Iris pigment epithelial cell (primary cell): ENCODE data around the gene KIAA1217.

Experiments used
- DNase-seq: peaks from one replicate; pipeline ENCODE4 v3.0.0-alpha.2; 2011; ENCODE audit warnings: low read depth

The KIAA1217 gene

DNA sequence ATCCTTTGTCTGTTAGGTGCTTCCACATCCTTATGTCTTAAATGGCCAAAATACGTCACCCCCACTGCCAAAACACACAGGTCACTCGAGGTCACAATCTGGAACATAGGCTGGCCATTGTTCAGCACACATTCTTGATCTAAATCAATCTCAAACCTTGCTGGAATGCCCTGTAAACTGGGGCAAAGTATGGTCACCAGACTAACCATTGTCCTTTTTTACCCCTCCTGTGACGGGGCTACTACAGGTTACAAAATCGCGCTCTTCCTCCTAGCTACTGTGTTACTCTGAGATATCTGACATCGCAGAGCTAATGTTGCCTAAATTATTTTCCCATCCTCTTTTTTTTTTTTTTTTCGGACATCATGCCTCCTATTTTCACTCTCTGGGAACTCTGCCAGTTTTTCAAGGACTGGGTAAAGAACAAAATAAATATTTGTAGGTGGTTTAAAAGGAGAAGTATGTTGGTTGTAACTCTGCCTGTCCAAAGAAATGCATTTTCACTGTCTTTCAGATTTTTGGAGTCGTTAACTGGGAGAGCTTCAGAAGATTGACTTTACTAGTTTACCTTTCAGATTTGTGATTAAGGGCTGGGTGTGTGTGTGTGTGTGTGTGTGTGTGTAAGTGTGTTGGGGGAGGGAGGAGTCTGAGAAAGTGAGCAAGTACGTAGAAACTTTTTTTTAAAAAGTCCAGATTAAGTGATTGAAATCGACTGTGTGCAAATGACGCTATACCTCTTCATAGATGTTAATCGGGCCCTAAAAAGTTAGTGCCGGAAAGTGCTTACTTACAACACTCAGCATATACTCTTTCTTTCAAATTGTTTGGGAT lies 942 bp upstream of the KIAA1217 start:
- peak; percentile 47 for DNase-seq

DNA sequence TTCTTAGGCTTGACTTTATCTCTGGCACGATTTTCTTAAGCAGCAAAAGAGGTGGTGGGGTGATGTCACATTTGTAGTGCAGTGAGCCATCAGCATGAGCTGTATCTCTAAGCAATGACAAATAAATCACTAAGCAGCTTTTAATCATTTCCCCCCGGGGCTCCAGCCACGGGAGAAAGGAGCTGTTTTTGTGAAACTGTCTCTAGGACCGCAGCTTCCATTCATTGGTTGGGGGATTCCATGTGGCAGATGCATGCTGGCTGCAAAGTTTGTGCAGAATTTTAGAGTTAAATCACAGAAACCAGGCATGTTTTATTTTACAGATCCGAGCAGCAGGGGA lies 464 bp downstream of the KIAA1217 start:
- peak; percentile 52 for DNase-seq

DNA sequence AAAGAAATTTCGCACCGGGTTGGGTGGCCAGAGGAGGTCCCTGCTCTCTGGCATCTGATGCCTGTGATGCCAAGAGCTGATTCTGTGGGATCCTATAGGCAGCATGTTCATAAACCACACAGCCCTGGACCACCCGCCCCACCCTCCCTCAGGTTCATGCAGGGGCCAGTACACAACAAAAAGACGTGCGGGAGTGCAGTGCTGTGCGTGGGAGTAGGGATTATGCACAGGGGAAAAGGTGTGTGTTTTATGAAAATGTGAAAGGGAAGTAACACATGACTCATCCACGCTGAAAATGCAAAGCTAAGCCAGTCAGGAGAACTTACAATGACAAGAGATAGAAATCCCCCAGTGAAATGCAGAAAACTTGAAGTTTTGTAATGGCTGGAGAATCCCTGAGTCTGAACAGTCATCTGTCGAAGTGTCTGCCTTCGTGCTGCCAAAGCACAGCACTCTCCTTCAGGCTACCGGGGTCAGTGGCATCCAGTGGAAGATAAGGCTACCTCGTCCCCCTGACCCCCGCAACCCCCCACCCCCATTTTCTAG lies 1.1 kb downstream of the KIAA1217 start:
- peak; percentile 92 for DNase-seq

DNA sequence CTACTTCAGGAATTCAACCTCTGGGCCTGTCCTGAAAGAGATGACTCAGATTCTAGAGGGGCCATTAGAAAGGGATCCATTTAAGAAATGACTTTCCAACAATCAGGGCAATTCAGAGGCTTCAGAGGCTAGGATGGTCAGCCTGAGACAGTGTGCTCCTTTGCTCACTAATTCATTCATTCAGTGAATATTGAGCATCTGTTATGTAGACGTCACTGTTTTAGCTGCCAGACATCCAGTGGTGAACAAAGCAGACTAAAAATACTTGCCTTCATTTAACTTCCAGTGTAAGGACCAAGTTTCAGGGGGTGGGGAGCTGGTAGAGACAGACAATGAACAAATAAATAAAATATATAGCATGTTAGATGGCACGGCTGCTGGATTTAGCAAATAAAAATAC lies 1.6 kb downstream of the KIAA1217 start:
- no peak for DNase-seq

DNA sequence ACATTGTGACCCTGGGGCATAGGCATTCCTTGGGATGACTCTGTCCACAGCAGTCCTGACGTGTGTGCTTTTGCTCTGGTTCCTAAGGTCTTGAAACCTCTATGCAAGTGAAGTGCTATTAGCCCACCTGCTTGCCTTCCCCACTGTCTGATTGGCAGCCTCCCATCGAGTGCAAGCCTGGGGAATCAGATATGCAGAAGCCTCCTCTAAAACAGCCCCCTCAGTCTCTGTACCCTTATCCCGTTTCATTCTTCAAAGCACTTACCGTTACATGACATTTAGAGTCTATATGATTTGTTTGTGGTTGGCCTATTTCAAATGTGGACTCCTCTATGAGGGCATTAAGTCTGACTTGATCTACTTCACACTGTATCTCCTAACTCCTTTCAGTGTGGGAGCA lies 4.3 kb downstream of the KIAA1217 start:
- no peak for DNase-seq

DNA sequence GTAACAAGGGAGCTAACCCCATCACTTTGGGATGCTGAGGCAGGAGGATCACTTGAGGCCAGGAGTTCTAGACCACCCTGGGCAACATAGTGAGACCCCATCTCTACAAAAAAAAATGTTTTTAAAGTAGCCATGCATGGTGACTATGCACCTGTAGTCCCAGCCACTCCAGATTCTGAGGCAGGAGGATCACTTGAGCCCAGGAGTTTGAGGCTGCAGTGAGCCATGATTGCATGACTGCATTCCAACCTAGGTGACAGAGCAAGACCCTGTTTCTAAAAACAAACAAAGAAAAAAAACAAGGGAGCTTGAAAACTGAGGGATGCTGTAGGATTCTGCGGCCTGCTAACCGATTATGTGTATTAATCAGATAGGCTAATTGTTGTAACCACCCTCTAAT lies 4.9 kb downstream of the KIAA1217 start:
- no peak for DNase-seq

DNA sequence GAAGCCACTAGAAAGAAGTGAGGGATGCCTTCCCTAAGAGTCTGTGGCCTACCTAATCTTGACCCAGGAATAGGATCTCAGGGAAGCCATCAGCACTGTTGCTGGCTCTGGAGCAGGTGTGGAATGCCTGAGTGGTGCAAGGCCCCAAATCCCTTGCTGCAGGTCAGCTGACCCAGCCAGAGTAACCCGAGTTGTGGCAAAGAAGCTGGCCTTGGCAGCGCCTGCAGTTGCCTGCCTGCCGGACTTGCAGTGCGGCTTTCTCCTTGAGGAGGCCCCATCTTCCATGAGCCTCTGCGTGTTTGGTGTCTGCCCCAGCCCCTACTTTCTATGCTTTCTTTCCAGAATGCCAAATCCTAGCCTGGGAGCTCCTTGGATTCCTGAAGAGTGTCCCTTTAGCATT lies 5.8 kb downstream of the KIAA1217 start:
- DNase-seq: no peak

DNA sequence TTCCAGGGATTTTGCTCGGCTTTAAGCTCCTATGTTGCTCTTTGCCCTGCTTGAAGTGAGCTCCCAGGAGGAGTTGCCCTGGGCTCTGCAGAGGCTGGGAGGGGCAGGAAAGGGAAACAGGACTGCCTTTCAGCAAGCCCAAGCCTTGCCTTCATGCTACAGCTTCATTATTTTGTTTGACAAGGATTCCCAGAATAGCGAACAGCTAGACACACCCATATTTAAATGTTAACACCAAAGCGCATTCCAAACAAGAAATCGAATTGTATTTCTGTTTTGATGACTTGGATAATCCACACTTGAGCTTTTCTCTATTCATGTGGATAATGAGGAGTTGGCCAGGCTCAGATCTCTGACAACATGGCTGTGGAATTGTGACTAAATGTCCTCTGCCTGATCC lies 6.3 kb downstream of the KIAA1217 start:
- peak; percentile 10 for DNase-seq

DNA sequence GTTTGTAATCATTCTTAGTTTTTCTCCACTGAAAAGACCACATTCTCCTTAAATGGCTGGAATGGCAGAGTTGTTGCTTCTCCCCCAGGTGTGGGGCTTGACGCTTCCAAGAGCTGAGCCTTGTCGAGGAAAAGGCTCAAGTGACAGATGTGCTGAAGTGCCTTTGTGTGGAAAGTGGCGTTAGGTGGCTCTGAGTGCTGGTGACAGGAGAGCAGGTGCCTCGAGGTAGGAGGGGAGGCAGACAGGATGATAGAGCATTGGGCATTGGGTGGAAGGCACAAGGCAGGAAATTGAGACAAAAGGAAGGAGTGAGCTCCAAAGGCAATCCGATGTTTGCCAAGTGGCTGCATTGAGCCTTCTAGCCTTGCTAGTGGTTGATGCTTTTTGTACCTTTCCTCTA lies 6.7 kb downstream of the KIAA1217 start:
- DNase-seq: no peak

DNA sequence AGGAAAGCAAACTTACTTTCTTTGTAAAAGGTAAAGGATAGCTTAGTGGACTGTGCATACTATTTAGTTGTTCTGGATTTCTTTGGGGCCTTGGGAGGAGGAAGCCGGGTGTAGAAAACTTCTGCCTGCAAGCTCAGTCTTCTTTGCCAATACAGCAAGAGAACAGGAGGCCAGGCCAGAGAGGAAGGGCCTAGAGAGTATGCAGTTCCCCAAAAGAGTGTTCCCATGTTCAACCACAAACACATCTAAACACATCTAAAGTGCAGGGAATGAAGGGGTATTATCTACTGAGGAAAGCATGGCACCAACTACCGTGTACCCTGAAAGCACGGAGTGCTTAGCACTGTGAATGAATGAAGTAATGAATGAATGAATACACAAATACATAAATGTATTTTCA lies 11.0 kb downstream of the KIAA1217 start:
- DNase-seq: no peak

DNA sequence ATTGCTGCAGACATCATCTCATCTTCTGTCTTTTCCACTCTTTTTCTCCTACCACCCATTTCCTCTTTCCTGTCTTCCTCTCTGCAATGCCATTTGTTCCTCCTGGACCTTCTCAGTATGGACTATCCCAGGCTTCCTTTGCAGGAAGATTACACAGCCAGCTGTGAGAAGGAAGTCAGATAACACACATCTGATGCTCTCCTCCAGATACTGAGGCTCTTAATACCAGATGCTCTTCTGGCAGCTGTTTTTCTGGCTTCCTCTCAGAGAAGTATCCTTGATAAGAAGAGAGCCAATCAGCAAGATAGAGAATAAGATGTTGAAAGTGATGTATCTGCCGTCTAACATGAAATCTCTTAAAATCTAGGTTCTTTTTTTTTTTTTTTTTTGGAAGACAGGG lies 14.4 kb downstream of the KIAA1217 start:
- DNase-seq: no peak

DNA sequence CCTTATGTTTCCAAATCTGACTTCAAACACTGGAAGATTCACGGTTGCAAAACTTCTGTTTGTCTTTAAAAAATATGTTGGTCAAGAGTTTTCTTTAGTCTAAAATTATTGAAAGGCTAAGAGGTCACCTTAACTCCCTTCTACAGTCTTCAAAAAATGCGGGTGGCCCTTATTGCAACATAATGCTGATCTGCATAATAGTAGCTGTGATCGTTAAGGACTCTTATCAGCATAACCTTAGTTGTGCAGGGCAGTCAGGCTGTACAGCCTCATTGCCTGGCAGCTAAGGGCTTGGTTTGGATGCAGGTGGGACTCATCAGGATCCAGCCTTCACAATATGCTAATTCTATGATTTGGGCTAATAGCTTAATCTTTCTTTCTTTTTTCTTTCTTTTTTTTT lies 15.0 kb downstream of the KIAA1217 start:
- peak; percentile 38 for DNase-seq

DNA sequence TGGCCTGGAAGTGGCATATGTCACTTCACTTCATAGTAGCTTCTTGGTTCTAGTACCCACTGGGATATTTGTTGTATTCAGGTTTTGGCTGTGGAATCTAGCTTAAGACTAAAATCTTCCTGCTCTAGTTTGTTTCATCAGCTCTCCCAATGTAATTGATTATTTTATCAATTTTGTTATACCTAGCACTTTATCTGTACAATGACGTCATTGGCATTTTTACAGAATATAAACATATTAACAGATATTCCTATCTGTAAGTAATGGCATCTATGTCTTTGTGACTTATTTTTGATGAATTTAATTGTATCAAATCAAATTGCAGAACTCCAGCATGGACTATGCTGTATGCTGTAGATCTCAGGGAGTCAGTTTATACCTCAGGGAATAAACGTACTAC lies 19.7 kb downstream of the KIAA1217 start:
- no peak for DNase-seq

DNA sequence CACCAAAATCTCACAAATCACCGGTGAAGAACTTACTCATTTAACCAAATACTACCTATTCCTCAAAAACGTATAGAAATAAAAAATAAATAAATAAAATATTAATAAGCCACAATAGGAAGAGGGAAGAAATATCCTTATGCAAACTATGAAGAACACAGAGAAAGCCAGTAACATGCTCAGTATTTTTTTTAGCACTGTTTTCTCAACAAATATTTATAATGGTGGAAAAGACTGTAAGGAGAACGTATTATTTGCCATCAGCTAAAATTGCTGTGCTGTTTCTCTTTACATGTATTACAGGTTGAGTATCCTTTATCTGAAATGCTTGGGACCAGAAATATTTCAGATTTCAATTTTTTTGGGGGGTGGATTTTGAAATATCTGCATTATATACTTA lies 21.0 kb downstream of the KIAA1217 start:
- DNase-seq: no peak

DNA sequence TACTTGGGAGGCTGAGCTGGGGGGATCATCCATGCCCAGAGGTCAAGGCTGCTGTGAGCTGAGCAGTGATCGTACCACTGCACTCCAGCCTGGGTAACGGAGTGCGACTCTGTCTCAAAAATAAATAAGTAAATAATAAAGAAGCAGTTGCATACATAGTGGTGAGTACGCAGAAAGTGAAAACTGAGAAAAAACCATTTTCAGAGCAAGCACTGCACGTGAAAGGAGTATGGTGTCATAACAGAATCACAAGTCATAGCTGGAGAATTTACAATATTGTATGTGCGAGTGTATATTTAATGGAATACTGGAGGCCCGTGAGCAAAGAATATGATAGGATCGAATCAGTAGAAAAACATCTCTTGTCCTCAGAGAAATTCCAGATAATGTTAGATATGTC lies 22.3 kb downstream of the KIAA1217 start:
- no peak for DNase-seq

DNA sequence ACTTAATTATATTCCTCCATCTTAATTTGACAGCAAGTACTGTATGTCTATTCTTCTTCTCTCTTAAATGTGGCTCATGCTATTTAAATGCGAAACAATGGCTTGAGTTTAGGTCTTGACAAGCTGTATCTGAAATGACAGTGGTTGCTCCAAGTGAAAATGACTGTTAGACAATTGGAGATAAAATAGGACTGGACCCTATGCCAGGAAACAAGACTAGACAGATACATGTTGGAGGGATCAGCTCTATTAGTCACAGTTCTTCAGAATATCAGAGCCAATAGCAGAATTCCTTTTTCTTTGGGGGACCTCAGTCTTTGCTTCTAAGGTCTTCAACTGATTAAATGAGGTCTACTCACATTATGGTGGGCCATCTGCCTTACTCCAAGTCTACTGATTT lies 25.8 kb downstream of the KIAA1217 start:
- DNase-seq: no peak

DNA sequence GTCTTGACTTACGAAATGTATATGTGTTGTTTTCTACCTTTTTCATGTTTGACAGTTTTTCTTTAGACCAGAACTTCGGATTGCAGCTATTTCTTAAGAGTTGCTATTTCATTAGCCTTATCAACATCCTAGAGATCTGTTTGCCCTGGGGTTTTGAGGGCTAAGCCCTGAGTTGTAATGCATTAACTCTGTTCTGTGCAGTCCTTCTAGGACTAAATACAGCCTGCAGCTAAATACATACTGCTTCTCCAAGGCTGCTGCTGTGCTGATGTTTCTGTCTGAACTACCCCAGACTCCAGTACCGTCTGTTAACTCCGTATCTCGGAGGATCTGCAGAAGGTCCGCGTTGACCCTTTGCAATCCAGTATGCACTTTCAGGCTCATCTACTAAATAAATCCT lies 26.5 kb downstream of the KIAA1217 start:
- no peak for DNase-seq

DNA sequence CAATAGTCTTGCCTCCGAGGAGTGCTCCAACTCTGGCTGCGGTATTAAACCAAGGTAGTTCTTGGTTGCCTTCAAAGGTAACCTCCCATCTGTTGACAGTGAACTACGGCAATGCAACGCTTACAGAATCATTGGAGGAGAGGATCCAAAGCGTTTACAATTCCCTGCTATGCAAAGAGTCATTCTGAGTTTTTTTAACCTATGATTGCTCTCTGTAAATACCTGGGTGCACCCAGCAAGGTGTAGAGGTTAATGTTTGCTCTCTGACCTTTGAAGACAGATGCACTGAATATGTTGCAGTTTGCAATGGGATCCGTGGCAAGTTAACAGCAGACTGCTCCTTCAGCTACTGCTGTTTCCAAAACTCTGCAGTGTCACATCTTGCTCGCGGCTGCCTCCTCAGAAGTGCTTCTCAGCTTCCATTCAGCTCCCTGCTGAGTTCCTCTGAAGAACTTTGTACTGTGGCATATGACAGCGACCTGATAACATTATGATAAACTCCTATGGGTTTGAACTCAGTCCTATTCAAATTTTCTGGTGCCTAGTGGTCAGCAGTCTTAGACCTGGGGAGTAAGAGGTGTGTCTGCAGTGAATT lies 29.0 kb downstream of the KIAA1217 start:
- no peak for DNase-seq

DNA sequence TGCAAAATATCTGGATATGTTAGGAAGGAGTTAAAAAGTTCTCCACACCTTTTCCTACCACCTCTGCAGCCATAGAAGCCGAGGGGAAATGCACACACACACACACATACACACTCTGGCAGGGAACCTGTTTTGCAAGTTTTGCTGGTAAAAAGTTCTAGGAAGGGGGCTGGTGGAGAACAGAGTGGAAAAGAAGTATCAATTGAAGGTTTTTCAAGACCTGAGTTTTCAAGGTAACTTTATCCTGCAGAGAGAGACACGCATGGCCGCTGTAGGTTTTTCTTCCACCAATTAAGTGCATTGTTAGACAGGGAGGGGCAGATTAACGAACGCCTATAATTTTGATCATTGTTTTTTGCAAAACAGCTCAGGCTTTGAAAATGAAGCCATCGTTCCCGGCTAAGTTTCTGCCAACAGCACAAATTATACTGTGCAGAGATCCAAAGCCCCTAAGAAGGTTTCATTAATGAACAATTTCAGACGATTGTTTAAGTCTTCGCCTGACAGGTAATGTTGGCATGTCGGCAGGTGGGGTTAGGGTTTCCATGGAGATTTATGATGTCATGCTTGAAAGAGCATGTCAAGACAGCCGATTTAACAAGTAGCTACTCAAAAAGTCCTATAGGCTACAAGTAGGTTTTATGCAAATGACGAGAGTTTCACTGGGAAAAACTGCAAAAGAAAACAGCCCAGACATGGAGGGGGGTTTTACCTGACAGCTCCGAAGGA lies 29.7 kb downstream of the KIAA1217 start:
- no peak for DNase-seq

DNA sequence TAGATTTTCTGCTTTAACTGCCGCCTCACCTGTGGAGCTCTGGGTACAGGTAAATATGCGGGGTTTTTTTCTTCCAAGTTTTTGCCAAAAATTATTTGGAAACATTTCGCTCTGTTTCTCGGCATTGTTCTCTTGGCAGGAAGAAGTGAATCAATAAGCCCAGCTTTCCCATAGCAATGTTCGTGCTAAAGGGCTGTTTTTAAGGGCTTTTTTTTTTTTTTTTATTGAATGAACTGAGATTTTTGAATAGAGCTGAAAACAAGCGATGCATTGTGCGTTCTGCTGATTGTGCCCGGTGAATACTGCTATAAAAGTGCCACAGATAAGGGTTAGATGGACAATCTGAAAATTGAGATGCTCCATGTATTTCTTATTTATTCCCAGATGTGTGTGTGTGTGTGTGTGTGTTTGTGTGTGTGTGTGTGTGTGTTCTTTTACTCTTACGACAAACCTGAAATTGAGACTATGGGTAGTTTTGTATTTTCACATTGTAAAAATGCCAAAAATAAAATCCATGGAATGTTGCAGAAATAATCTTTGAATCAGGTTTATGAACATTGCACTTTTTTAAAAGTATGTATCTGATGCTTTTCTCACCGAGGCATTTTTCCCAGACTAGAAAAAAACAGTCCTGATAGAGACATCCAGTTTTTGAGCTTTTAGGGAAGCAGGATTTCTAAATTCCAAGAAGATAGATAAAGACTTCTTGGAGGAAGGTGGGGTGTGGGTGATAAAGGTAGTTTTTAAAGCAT lies 30.5 kb downstream of the KIAA1217 start:
- DNase-seq: no peak

DNA sequence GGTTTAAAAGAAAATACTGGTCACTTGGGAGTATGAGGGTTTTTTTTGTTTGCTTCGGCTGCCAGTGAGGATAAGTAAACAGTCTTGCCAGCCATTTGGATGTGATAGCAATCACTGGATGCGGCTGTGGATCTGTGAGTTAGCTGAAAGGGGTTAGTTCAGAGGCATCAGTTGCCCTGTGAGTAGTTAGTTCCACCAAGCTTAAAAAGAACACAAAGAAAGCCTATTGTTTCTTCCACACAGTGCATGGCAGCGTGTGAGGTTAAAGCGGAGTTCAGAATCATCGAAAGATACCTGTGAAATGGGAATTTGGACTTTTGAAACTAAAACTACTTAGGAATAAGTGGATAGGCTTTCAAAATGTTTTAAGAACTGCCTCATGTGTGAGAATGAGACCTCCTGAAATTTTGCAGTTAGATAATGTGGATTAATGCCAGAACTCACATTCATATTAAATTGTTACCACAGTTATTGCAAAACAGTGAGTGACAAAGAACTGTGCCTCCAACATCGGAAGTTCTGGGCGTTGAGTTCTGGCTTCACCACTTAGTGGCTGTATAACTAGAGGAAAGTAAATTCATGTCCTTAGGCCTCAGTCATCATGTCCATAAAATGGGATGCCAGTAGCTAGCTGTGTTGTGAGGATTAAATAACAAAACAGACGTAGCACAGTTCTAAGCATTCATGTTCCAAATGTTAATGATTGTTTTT lies 31.3 kb downstream of the KIAA1217 start:
- DNase-seq: no peak
